CD4-positive, alpha-beta T cell treated with Interferon gamma for 1 hour (primary cell): ENCODE results near the gene PRKAR2B.
"Not testable (repeated sequence)": the region's sequence is repeated elsewhere in the genome, so short reads cannot be mapped to it uniquely, and the experiment has no call there.

Experiments used
- DNase-seq: peaks from one replicate; pipeline ENCODE4 v3.0.0-alpha.2; 2020

The PRKAR2B gene

GRCh38 chr7:107080099-107080505 is 35.6 kb downstream of the PRKAR2B start:
- DNase-seq: no peak

DNA sequence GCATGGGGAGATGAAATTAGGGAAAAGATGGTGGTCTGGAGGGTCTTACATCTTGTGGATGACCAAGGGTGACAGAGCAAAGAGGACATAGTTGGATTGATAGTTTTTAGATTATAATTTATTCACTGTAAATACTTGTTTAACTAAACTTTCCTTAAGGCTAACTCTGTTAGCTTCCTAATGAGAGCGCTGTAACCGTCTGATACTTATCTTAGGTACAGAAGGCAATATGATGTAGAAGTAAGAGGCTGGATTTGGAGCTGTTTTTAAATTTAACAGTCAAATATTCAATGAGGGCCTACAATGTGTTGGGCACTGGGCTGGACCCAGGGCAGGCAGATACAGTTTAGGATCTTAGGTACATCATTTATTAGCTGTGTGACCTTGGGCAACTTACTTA is 36.0 kb downstream of the PRKAR2B start:
- no peak for DNase-seq

DNA sequence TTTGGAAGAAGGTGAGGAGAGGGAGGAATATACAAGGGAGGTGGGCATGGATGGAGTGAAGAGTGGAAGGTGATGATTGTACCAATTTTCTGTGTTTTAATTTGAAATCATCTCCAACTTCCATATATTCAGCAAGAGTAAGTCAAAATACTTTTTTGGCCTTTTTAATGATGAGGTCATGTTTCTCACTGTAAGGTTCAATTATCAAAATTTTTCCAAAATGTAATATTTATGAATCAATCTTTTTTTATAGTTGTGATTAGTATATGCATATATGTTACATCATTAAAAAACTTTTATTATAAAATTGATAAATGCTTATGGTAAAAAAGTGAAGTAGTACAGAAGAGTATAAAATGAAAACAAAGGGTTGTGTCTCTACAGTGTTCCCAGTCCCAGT is 40.7 kb downstream of the PRKAR2B start:
- no peak for DNase-seq

GRCh38 chr7:107089627-107090026 is 45.1 kb downstream of the PRKAR2B start:
- DNase-seq: no peak

DNA sequence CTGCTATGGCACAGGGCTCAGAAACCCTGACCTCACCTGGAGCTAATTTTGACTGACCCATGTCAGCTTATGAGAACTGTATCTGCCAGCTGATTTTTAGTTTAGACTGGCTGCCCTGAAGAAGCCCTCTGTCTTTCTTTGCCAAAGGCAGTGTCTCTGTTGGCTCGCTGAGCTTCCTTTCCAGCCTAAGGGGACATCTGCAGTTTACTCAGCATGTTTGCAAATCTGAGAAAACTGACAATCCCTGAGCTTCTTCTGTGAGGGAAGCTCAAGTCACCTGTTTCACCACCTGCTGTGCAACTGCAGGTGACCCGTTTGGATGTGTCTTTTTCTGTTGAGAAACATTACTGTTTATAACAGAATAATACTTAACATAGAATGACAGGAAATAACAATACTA is 46.0 kb downstream of the PRKAR2B start:
- DNase-seq: no peak

DNA sequence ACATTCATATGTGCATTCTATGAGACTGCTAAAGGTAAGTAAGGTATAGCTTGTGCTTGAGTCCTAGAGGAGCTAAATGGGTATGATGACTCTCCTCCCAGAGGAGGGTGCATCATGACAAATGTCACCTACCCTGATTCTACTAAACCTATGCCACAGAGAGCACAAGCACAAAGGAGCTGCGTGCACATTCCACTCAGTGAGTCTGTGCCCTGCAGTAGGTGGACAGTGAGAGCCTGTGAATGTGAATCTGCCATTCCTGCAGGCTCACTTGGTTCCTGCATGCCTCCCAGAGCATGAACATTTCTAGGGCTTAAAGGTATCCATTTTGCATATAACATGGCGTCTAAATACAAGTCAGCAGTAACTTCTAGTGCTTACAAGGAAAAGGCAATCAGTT is 46.8 kb downstream of the PRKAR2B start:
- DNase-seq: no peak

- DNase-seq: not testable (repeated sequence)
Observed at GRCh38 chr7:107093671-107094070, 49.2 kb downstream of the PRKAR2B start.

DNA sequence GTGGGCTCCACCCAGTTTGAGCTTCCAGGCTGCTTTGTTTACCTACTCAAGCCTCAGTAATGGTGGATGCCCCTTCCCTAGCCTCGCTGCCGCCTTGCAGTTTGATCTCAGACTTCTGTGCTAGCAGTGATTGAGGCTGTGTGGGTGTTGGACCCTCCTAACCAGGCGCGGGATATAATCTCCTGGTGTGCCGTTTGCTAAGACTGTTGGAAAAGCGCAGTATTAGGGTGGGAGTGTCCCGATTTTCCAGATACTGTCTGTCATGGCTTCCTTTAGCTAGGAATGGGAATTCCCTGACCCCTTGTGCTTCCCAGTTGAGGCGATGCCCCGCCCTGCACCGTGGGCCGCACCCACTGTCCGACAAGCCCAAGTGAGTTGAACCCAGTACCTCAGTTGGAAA is 54.6 kb downstream of the PRKAR2B start:
- DNase-seq: not testable (repeated sequence)

DNA sequence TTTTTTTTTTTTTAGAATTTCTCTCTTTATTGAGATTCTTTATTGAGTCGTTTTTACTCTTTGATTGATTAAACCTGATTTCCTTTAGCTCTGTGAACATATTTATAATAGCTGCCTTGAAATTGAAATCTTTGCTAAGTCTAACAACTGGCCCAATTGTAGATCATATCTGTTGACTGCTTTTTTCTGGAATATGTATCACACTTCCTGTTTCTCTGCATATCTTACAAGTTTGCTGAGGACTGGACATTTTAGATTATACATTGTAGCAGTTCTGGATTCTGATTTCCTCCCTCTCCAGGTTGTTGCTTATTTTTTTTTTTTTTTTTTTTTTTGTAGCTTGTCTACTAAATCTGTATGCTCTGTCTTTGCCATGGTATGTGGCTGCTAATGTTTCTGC is 56.3 kb downstream of the PRKAR2B start:
- no peak for DNase-seq

DNA sequence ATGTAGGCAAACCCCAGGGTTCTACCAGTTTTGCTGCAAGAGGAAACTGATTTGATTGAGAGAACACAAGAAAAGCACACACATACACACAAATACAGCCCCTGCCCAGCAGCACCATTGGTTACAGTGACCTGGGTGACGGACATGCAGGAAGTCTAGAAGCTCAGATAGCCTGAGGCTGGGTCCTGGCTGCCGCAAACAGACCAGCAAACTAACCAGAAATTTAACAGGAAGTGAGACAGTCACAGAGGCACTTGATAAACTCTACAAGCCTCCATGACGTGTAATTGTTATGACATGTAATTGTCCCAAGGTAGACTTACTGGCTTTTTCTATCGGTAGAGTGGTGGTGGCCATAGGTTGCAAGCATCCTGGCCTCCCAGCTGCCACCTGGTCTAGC is 58.9 kb downstream of the PRKAR2B start:
- DNase-seq: peak; percentile 25

DNA sequence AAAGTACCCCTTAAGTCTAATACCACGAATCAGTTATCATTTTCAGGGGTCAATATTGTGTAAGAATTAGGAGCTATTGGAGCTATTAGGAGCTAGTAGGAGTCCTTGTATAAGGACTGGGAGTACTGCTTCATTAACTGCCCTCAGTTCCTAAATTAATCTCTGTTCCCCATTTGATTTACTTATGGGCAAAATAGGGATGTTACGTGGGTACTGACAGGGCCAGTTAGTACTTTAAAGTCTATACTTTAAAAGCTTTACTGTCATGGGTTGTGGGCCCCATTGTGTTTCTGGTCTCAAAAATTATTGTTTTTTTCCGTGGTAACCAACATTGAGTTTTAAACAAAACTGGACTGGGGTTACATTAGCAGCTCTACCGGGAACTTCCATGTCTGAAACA is 60.3 kb downstream of the PRKAR2B start:
- no peak for DNase-seq

- no peak for DNase-seq
Observed at GRCh38 chr7:107105591-107106245, 61.2 kb downstream of the PRKAR2B start.

GRCh38 chr7:107108793-107109371 is 64.4 kb downstream of the PRKAR2B start:
- DNase-seq: no peak

- no peak for DNase-seq
Observed at GRCh38 chr7:107109955-107110354, 65.5 kb downstream of the PRKAR2B start.

DNA sequence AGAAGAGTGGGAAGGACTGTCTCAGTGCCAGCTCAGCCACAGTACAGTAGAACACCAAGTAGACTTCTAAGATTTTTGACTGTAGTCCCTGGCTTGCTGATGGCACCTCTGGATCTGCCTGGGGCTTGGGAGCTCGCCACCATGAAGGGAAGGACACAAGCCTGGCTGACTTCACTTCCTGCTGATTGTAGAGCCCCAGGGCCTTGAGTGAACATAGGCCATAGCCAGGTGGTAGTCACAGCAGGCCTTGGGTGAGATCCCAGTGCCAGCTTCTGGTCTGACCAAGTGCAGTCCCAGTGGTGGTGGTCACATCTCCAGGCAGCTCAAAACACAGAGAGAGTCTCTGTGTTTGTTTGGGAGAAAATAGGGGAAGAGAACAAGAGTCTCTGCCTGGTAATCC is 66.7 kb downstream of the PRKAR2B start:
- DNase-seq: no peak

GRCh38 chr7:107113866-107114265 is 69.4 kb downstream of the PRKAR2B start:
- DNase-seq: no peak

- DNase-seq: no peak
Observed at GRCh38 chr7:107115114-107115513, 70.6 kb downstream of the PRKAR2B start.

DNA sequence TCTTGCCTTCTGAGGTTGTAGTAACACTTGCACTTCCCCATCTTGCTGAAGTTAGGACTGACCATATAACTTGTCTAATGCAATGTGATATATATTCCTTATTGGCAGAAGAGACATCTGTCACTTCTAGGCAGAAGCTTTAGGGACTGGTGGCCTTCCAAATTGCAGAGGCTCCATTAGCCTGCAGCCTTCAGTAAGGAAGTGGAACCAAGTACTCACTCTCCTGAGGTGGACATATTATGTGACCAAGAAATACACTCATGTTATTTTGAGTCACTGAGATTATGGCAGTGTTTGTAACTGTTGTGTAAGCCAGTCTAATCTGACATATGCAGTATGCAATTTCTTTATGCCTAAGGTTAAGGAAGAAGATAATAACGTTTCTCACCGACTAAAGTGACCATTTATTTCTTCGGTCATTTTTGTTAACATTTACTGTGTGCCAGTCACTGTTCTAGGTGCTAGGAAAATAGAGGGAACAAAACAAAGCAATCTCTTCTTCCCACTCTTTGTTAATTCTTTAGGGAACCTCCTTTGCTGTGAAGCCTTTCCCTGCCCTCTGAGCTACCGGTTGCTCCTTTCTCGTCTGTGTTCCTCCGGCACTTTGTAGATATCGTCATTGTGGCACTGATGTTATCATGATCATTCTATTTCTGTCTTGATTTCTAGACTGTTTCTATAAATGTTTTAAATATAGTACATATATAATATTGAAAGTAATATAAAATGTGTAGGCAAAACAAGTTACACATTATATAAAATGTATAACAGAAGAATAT is 71.4 kb downstream of the PRKAR2B start:
- no peak for DNase-seq

DNA sequence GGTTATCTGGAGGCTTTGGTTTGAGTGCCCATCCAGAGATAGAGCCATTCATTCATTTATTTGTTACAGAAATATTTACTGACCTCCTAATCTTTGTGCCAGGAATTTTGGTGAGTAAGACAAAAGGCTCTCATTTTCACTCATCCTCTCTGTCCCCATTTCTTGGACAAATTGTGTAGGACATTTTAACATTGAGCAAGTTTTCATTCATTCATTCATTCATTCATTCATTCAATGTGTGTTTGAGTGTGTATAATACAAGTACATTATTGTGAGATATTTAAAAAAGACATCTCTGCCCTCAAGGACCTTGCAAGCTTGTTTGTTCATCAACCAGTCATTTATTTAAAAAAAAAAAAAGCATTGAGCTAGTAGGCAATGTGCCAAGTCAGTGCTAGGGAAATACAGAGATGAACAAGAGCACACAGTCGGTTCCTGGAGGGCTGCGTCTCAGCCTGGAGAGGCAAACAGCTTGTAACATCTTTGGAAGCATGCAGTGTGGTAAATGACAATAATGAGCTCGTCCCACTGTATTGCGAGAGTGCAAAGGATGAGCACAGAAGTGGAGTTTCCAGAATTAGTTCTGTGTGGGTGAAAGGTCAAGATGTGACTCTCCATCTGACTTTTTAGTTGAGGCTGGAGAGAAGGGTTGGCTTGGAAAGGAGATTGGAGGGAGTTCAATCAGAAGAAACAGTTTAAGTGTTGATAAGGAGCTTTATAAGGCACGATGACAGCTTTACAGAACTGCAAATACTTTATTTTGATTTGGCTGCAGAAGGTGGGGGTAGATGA is 73.8 kb downstream of the PRKAR2B start:
- DNase-seq: no peak

DNA sequence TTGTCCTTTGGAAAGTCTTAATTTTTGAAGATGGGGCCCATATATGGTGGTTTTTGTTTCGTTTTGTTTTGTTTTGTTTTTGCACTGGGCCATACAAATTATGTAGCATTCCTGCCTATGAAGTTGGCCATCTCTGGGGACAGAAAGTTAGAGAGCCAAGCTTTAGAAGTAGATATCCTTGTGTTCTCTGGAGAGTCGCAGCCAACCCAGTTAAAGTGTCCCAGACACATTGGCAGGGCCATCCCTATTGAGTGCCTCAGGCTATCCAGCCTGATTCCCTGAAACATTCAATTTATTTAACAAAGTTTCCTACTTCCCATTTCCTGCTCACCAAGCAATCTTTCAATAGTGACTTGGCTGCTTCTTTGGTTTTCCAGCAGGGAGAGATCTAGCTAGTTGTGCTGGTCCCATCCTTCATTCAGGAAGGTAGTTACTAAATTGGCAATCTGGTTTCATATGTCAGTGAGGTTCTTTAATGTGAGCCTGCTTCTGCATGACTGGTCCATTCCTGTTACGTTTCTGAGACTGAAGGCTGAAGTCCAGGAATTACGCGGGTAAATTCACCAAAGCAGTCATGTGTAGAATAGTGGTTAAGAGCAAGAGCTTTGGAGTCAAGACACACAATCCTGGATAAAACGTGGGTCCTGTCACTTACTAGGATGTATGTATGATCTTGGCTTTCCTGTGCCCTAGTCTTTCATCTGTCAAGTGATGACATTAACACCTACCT is 75.0 kb downstream of the PRKAR2B start:
- DNase-seq: no peak

DNA sequence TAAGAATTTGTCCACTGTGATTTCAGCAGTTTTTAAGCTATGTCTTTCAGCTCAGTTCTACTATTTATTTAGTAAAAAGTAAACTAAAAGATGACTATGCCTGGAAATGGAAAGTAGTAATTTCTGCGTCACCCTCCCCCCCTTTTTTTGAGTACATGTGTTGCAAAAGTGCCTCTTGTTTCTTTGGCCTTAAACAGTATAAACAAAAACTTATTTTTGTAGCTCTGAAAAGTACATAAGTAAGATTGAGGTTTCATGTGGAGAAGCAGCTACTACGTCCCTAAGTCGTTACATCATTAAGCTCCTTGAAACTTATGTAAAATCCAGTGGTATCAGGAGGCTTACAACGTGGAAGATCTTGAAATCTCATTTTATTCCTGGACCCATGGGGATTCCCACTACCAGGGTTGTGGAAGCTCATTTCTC is 78.0 kb downstream of the PRKAR2B start:
- DNase-seq: no peak

GRCh38 chr7:107123392-107123791 is 78.9 kb downstream of the PRKAR2B start:
- DNase-seq: no peak

- no peak for DNase-seq
Observed at GRCh38 chr7:107125475-107125874, 81.0 kb downstream of the PRKAR2B start.
